ENCODE results near the gene DTX2.
"Not testable (repeated sequence)": the region's sequence is repeated elsewhere in the genome, so short reads cannot be mapped to it uniquely, and the experiment has no call there.

The DTX2 gene

GRCh38 chr7:76479628-76480027, 18.1 kb downstream of the DTX2 start:
- DNase-seq; H4K91ac ChIP-seq (ENCODE audit: low read length): not testable (repeated sequence)

DNA sequence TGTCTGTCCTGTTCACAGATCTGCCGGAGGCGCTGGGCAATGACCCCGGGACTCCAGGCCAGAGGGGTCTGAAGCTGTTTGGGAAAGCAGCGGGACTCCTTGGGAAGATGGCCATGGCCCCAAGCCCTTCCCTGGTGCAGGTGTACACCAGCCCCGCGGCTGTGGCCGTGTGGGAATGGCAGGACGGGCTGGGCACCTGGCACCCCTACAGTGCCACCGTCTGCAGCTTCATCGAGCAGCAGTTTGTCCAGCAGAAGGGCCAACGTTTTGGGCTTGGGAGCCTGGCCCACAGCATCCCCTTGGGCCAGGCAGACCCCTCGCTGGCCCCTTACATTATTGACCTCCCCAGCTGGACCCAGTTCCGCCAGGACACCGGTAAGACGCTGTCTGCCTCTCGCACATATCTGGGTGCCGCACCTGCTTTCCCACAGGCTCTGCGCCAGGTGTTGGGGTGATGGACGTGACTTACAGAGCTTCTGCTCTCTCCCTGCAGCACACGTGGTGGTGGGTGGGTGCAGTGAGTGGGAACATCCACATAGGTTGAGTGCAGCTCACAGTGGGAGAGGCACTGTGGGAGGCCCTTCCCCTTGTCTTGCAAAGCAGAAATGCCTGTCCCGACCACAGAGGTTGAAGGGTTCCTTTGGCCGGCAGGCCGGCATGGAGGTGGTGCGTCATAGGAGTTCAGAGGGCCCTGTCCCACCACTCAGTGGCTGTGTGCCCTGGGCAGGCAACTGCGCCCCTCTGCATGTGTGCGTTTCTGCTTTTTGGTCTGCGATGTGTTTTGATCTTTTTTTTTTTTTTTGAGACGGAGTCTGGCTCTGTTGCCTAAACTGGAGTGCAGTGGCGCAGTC, 19.1 kb downstream of the DTX2 start:
- not testable (repeated sequence) for H3K4ac ChIP-seq (ENCODE audit: low read depth in 1 of 2, low read length in 2 of 2); H2BK15ac ChIP-seq (ENCODE audit: low read depth, poor library complexity, severe bottlenecking); H3K79me1 ChIP-seq (replicated peaks; ENCODE audit: low read length, poor library complexity, severe bottlenecking); H2AK5ac ChIP-seq (ENCODE audit: low read length, severe bottlenecking); H3K4me2 ChIP-seq (ENCODE audit: low read length, poor library complexity, severe bottlenecking); H3K9me3 ChIP-seq (ENCODE audit: control insufficient read depth, low read length); H2BK5ac ChIP-seq (ENCODE audit: low read depth, low read length, poor library complexity, severe bottlenecking); H2AFZ ChIP-seq (ENCODE audit: low read depth, low read length); H2BK120ac ChIP-seq (ENCODE audit: low read depth, low read length); H3K4me1 ChIP-seq (ENCODE audit: control insufficient read depth, insufficient read depth, low read depth, low read length); H3K23ac ChIP-seq (ENCODE audit: low read length in 2 of 2); H3K18ac ChIP-seq (ENCODE audit: low read depth in 1 of 2, low read length in 2 of 2); H3K9ac ChIP-seq (ENCODE audit: low read length); H2BK12ac ChIP-seq (ENCODE audit: low read length in 2 of 2); H4K8ac ChIP-seq (ENCODE audit: low read length); H3K27ac ChIP-seq (ENCODE audit: low read length, poor library complexity, severe bottlenecking); DNase-seq; H3K27me3 ChIP-seq (ENCODE audit: control insufficient read depth in 1 of 2, insufficient read depth in 1 of 2, low read length in 2 of 2); H3K4me3 ChIP-seq (ENCODE audit: insufficient read depth in 1 of 2, low read depth in 1 of 2, low read length in 2 of 2); H3K14ac ChIP-seq (ENCODE audit: low read length in 2 of 2); H4K91ac ChIP-seq (ENCODE audit: low read length)
- H3K36me3 ChIP-seq (ENCODE audit: control insufficient read depth in 1 of 2, insufficient read depth in 2 of 2, low read depth in 1 of 2, low read length in 2 of 2) = peaks cover 9 to 17% of the 10 kb centered on the region in 2 experiments
- 96% methylated on average over 18 of the region's 29 CpGs for WGBS

More at GRCh38 chr7:76479628-76480027, 18.1 kb downstream of the DTX2 start:
- H2BK5ac ChIP-seq (ENCODE audit: low read depth, low read length, poor library complexity, severe bottlenecking); H2BK12ac ChIP-seq (ENCODE audit: low read length in 2 of 2); H3K79me1 ChIP-seq (replicated peaks; ENCODE audit: low read length, poor library complexity, severe bottlenecking); H2AK5ac ChIP-seq (ENCODE audit: low read length, severe bottlenecking); H3K18ac ChIP-seq (ENCODE audit: low read depth in 1 of 2, low read length in 2 of 2); H3K27ac ChIP-seq (ENCODE audit: low read length, poor library complexity, severe bottlenecking); H3K4ac ChIP-seq (ENCODE audit: low read depth in 1 of 2, low read length in 2 of 2); H3K23ac ChIP-seq (ENCODE audit: low read length in 2 of 2); H3K9ac ChIP-seq (ENCODE audit: low read length); H3K4me1 ChIP-seq (ENCODE audit: control insufficient read depth, insufficient read depth, low read depth, low read length); H2BK15ac ChIP-seq (ENCODE audit: low read depth, poor library complexity, severe bottlenecking); H3K14ac ChIP-seq (ENCODE audit: low read length in 2 of 2); H3K4me2 ChIP-seq (ENCODE audit: low read length, poor library complexity, severe bottlenecking); H2AFZ ChIP-seq (ENCODE audit: low read depth, low read length); H4K8ac ChIP-seq (ENCODE audit: low read length); H3K27me3 ChIP-seq (ENCODE audit: control insufficient read depth in 1 of 2, insufficient read depth in 1 of 2, low read length in 2 of 2); H3K9me3 ChIP-seq (ENCODE audit: control insufficient read depth, low read length); H3K4me3 ChIP-seq (ENCODE audit: insufficient read depth in 1 of 2, low read depth in 1 of 2, low read length in 2 of 2); H2BK120ac ChIP-seq (ENCODE audit: low read depth, low read length): not testable (repeated sequence)
- 90% methylated on average over 2 of the region's 11 CpGs for WGBS
- H3K36me3 ChIP-seq (ENCODE audit: control insufficient read depth in 1 of 2, insufficient read depth in 2 of 2, low read depth in 1 of 2, low read length in 2 of 2) = peaks cover 9 to 17% of the 10 kb centered on the region in 2 experiments

GRCh38 chr7:76482660-76483059, 21.2 kb downstream of the DTX2 start:
- H3K4me2 ChIP-seq (ENCODE audit: low read length, poor library complexity, severe bottlenecking); H3K23ac ChIP-seq (ENCODE audit: low read length in 2 of 2); H2BK120ac ChIP-seq (ENCODE audit: low read depth, low read length); H3K4ac ChIP-seq (ENCODE audit: low read depth in 1 of 2, low read length in 2 of 2); H3K27me3 ChIP-seq (ENCODE audit: control insufficient read depth in 1 of 2, insufficient read depth in 1 of 2, low read length in 2 of 2); H3K18ac ChIP-seq (ENCODE audit: low read depth in 1 of 2, low read length in 2 of 2); H3K4me1 ChIP-seq (ENCODE audit: control insufficient read depth, insufficient read depth, low read depth, low read length); H3K4me3 ChIP-seq (ENCODE audit: insufficient read depth in 1 of 2, low read depth in 1 of 2, low read length in 2 of 2); H2AFZ ChIP-seq (ENCODE audit: low read depth, low read length); H3K9ac ChIP-seq (ENCODE audit: low read length); H2BK5ac ChIP-seq (ENCODE audit: low read depth, low read length, poor library complexity, severe bottlenecking); DNase-seq; H3K14ac ChIP-seq (ENCODE audit: low read length in 2 of 2); H3K27ac ChIP-seq (ENCODE audit: low read length, poor library complexity, severe bottlenecking); H4K8ac ChIP-seq (ENCODE audit: low read length); H4K91ac ChIP-seq (ENCODE audit: low read length); H2BK15ac ChIP-seq (ENCODE audit: low read depth, poor library complexity, severe bottlenecking); H2BK12ac ChIP-seq (ENCODE audit: low read length in 2 of 2); H2AK5ac ChIP-seq (ENCODE audit: low read length, severe bottlenecking); H3K9me3 ChIP-seq (ENCODE audit: control insufficient read depth, low read length); H3K79me1 ChIP-seq (replicated peaks; ENCODE audit: low read length, poor library complexity, severe bottlenecking): not testable (repeated sequence)
- over 99% methylated on average over 24 of the region's 24 CpGs for WGBS
- H3K36me3 ChIP-seq (ENCODE audit: control insufficient read depth in 1 of 2, insufficient read depth in 2 of 2, low read depth in 1 of 2, low read length in 2 of 2) = peaks cover 9 to 17% of the 10 kb centered on the region in 2 experiments

GRCh38 chr7:76483081-76483480, 21.6 kb downstream of the DTX2 start:
- H2BK5ac ChIP-seq (ENCODE audit: low read depth, low read length, poor library complexity, severe bottlenecking); H3K27ac ChIP-seq (ENCODE audit: low read length, poor library complexity, severe bottlenecking); H4K8ac ChIP-seq (ENCODE audit: low read length); H3K18ac ChIP-seq (ENCODE audit: low read depth in 1 of 2, low read length in 2 of 2); H2BK15ac ChIP-seq (ENCODE audit: low read depth, poor library complexity, severe bottlenecking); H3K4me1 ChIP-seq (ENCODE audit: control insufficient read depth, insufficient read depth, low read depth, low read length); H4K91ac ChIP-seq (ENCODE audit: low read length); H3K23ac ChIP-seq (ENCODE audit: low read length in 2 of 2); H2BK120ac ChIP-seq (ENCODE audit: low read depth, low read length); H3K4me2 ChIP-seq (ENCODE audit: low read length, poor library complexity, severe bottlenecking); H3K27me3 ChIP-seq (ENCODE audit: control insufficient read depth in 1 of 2, insufficient read depth in 1 of 2, low read length in 2 of 2); H3K9ac ChIP-seq (ENCODE audit: low read length); H2AFZ ChIP-seq (ENCODE audit: low read depth, low read length); H3K14ac ChIP-seq (ENCODE audit: low read length in 2 of 2); H3K4ac ChIP-seq (ENCODE audit: low read depth in 1 of 2, low read length in 2 of 2); H3K4me3 ChIP-seq (ENCODE audit: insufficient read depth in 1 of 2, low read depth in 1 of 2, low read length in 2 of 2); H2BK12ac ChIP-seq (ENCODE audit: low read length in 2 of 2); H3K79me1 ChIP-seq (replicated peaks; ENCODE audit: low read length, poor library complexity, severe bottlenecking); H2AK5ac ChIP-seq (ENCODE audit: low read length, severe bottlenecking); H3K9me3 ChIP-seq (ENCODE audit: control insufficient read depth, low read length); DNase-seq: not testable (repeated sequence)
- peaks cover 9 to 17% of the 10 kb centered on the region in 2 experiments for H3K36me3 ChIP-seq (ENCODE audit: control insufficient read depth in 1 of 2, insufficient read depth in 2 of 2, low read depth in 1 of 2, low read length in 2 of 2)
- 87% methylated on average over 9 of the region's 17 CpGs for WGBS

Measured in mesenchymal stem cell (in vitro differentiated cells and primary cell).